Measurements from ENCODE around the gene STARD7. TPM values are rescaled to one million over a fixed set of nuclear protein-coding genes. Genes with fewer than 3 reads are reported as not detected.

STARD7 gene
- total RNA-seq, 6 experiments from 2014 or later = 52.8 to 83.9 (median 65.4) TPM

GRCh38 chr2:96188821-96189526 lies 19.7 kb downstream of the STARD7 start:
- Histone ChIP-seq H3K27me3 (no peaks in the 10 kb centered on the region), H3K4me1 (no peaks in the 10 kb centered on the region), H3K27ac (no peak overlapping the region), H3K36me3 (peaks cover 5 to 93% (median 39%) of the 10 kb centered on the region in 4 donors), H3K9me3 (no peaks in the 10 kb centered on the region), H3K4me3 (no peak overlapping the region)
- DNase-seq (no peak), ATAC-seq (no peak)
- no peak for TF ChIP-seq CTCF (IDR thresholded peaks at IDR 0.05)
- TF ChIP-seq POLR2A (IDR thresholded peaks at IDR 0.05) = no peak
- intact Hi-C loops (cut with DNase I) = no loop called here
- WGBS (ENCODE audit: insufficient coverage, low coverage, low lambda C conversion rate, missing lambda C conversion rate) = 93% methylated on average over 9 of the region's 12 CpGs

GRCh38 chr2:96186562-96186961 lies 22.1 kb downstream of the STARD7 start:
- no peak overlapping the region for H3K27ac ChIP-seq
- intact Hi-C loops (cut with DNase I) = no loop called here
- no peaks in the 10 kb centered on the region for H3K4me1 ChIP-seq
- DNase-seq = no peak
- no peak for TF ChIP-seq POLR2A (IDR thresholded peaks at IDR 0.05)
- no peak for TF ChIP-seq CTCF (IDR thresholded peaks at IDR 0.05)
- H3K4me3 ChIP-seq = no peak overlapping the region
- no peaks in the 10 kb centered on the region for H3K9me3 ChIP-seq
- peaks cover 0 to 74% (median 24%) of the 10 kb centered on the region in 4 donors for H3K36me3 ChIP-seq
- no peaks in the 10 kb centered on the region for H3K27me3 ChIP-seq
- no peak for ATAC-seq
- WGBS (ENCODE audit: insufficient coverage, low coverage, low lambda C conversion rate, missing lambda C conversion rate) = 83% methylated on average over 5 of the region's 5 CpGs

- no peak for DNase-seq
- intact Hi-C loops (cut with DNase I) = no loop called here
- no peak overlapping the region for H3K4me3 ChIP-seq
- H3K36me3 ChIP-seq = peaks cover 0 to 63% (median 18%) of the 10 kb centered on the region in 4 donors
- no peaks in the 10 kb centered on the region for H3K27me3 ChIP-seq
- H3K4me1 ChIP-seq = no peaks in the 10 kb centered on the region
- no peaks in the 10 kb centered on the region for H3K9me3 ChIP-seq
- no peak for TF ChIP-seq CTCF (IDR thresholded peaks at IDR 0.05)
- peak in 1 of 4 donors; percentile 50 for ATAC-seq
- WGBS (ENCODE audit: insufficient coverage, low coverage, low lambda C conversion rate, missing lambda C conversion rate) = 92% methylated on average over 1 of the region's 1 CpG
- no peak overlapping the region for H3K27ac ChIP-seq
Measured at GRCh38 chr2:96185516-96185915, 23.1 kb downstream of the STARD7 start.

- H3K27me3 ChIP-seq = no peaks in the 10 kb centered on the region
- no peak overlapping the region for H3K27ac ChIP-seq
- TF ChIP-seq CTCF (IDR thresholded peaks at IDR 0.05) (no peak), POLR2A (IDR thresholded peaks at IDR 0.05) (no peak)
- H3K4me3 ChIP-seq = no peak overlapping the region
- peaks cover 0 to 58% (median 18%) of the 10 kb centered on the region in 4 donors for H3K36me3 ChIP-seq
- H3K4me1 ChIP-seq = no peaks in the 10 kb centered on the region
- ATAC-seq = no peak
- whole genome bisulfite sequencing (ENCODE audit: insufficient coverage, low coverage, low lambda C conversion rate, missing lambda C conversion rate) = 92% methylated on average over 8 of the region's 8 CpGs
- DNase-seq = no peak
- H3K9me3 ChIP-seq = no peaks in the 10 kb centered on the region
- intact Hi-C loops (cut with DNase I) = no loop called here
Measured at GRCh38 chr2:96184989-96185388, 23.6 kb downstream of the STARD7 start.

All from right lobe of liver (tissue), 6 donors.